H4 (cell line): ENCODE data around the gene PCDHGA2. TPM values are rescaled to one million over a fixed set of nuclear protein-coding genes. Genes with fewer than 3 reads are reported as not detected.
"Not testable (repeated sequence)": the region's sequence is repeated elsewhere in the genome, so short reads cannot be mapped to it uniquely, and the experiment has no call there.

Source experiments
- DNase-seq: peaks from one replicate; pipeline ENCODE4 v3.0.0-alpha.2; 2015; ENCODE audit warnings: low spot score
- total RNA-seq: library from RNA; depleted of rRNA; stranded (reverse); fragments of >200 nt; shearing (Covaris generic); gene quantifications from 2 replicates; pipeline ENCODE4 v1.2.3, GENCODE V29; 2014

PCDHGA2 gene
- total RNA-seq, 1 experiment from 2014 or later: 1.6 TPM

GRCh38 chr5:141346017-141346416, 7.5 kb downstream of the PCDHGA2 start:
- not testable (repeated sequence) for DNase-seq

- DNase-seq: peak; percentile 20
Observed at GRCh38 chr5:141349917-141350619, 11.5 kb downstream of the PCDHGA2 start, which contains the start of gene PCDHGB1. PCDHGB1 (plus strand) TSS chr5:141350099; CDS start chr5:141350261, 162 bp downstream.

GRCh38 chr5:141351591-141351990, 13.0 kb downstream of the PCDHGA2 start:
- DNase-seq: no peak

- DNase-seq: no peak
Observed at GRCh38 chr5:141354900-141355469, 16.4 kb downstream of the PCDHGA2 start, which contains the start of gene PCDHGA4. PCDHGA4 (plus strand) TSS chr5:141355021; CDS start chr5:141355108, 87 bp downstream.

- no peak for DNase-seq
Observed at GRCh38 chr5:141355641-141356040, 17.1 kb downstream of the PCDHGA2 start.

- no peak for DNase-seq
Observed at GRCh38 chr5:141356133-141356532, 17.6 kb downstream of the PCDHGA2 start.

GRCh38 chr5:141356950-141357349, 18.4 kb downstream of the PCDHGA2 start:
- DNase-seq: no peak

- DNase-seq: no peak
Observed at GRCh38 chr5:141359790-141360426, 21.3 kb downstream of the PCDHGA2 start, which contains the start of gene PCDHGB2. PCDHGB2 (plus strand) TSS chr5:141359994; CDS start chr5:141360136, 142 bp downstream.

GRCh38 chr5:141360685-141361084, 22.1 kb downstream of the PCDHGA2 start:
- no peak for DNase-seq

- DNase-seq: no peak
Observed at GRCh38 chr5:141362719-141363118, 24.2 kb downstream of the PCDHGA2 start.

GRCh38 chr5:141363952-141364660, 25.5 kb downstream of the PCDHGA2 start, which contains the start of gene PCDHGA5:
PCDHGA5 (plus strand) TSS chr5:141364162; CDS start chr5:141364331, 169 bp downstream.
- DNase-seq: no peak

GRCh38 chr5:141366016-141366896, 27.7 kb downstream of the PCDHGA2 start:
- DNase-seq: no peak

GRCh38 chr5:141369994-141370848, 31.7 kb downstream of the PCDHGA2 start, which contains the start of gene PCDHGB3:
PCDHGB3 (plus strand) TSS chr5:141370242; CDS start chr5:141370395, 153 bp downstream.
- no peak for DNase-seq

GRCh38 chr5:141371572-141372475, 33.3 kb downstream of the PCDHGA2 start:
- DNase-seq: no peak

GRCh38 chr5:141373673-141374317, 35.2 kb downstream of the PCDHGA2 start, which contains the start of gene PCDHGA6:
PCDHGA6 (plus strand) TSS chr5:141373891; CDS start chr5:141374084, 193 bp downstream.
- DNase-seq: no peak

GRCh38 chr5:141374627-141375026, 36.1 kb downstream of the PCDHGA2 start:
- DNase-seq: no peak

- not testable (repeated sequence) for DNase-seq
Observed at GRCh38 chr5:141375444-141376155, 37.0 kb downstream of the PCDHGA2 start.
